Uterus (tissue), 4 donors: ENCODE measurements around the gene PLB1. TPM values are rescaled to one million over a fixed set of nuclear protein-coding genes. Genes with fewer than 3 reads are reported as not detected.
"Not testable (repeated sequence)": the region's sequence is repeated elsewhere in the genome, so short reads cannot be mapped to it uniquely, and the experiment has no call there.

Experiments
- DNase-seq, 2 donors: peaks; one replicate each; pipeline ENCODE4 v3.0.0-alpha.2; 2019 to 2020
- H3K27ac ChIP-seq, 2 donors: fragments of 200-600 bp; sonication (generic); 1 replicate in 1 of 2; 2 replicates in 1 of 2; pipeline ENCODE4 v1.5.1; 2016 to 2018
- H3K27me3 ChIP-seq, 2 donors: fragments of 200-600 bp; sonication (generic); one replicate each; pipeline ENCODE4 v1.5.1; 2018 to 2019; ENCODE audit warnings: control low read depth in 1 of 2
- H3K36me3 ChIP-seq, 2 donors: fragments of 200-600 bp; sonication (generic); one replicate each; pipeline ENCODE4 v1.5.1; 2019; ENCODE audit warnings: control low read depth in 1 of 2
- H3K4me1 ChIP-seq, 2 donors: fragments of 200-600 bp; sonication (generic); one replicate each; pipeline ENCODE4 v1.5.1; 2018 to 2019; ENCODE audit warnings: control low read depth in 1 of 2
- H3K4me3 ChIP-seq, 2 donors: fragments of 200-600 bp; sonication (generic); 1 replicate in 1 of 2; 2 replicates in 1 of 2; pipeline ENCODE4 v1.5.1; 2018 to 2019; ENCODE audit warnings: mild to moderate bottlenecking in 1 of 2
- H3K9me3 ChIP-seq, 2 donors: fragments of 200-600 bp; sonication (generic); one replicate each; pipeline ENCODE4 v1.5.1; 2019; ENCODE audit warnings: control low read depth in 1 of 2
- POLR2A ChIP-seq, 2 donors: fragments of 450-650 bp; IDR thresholded peaks; one replicate each; pipeline ENCODE4 v1.6.1; 2016; ENCODE audit warnings: antibody characterized with exemption in 2 of 2, mild to moderate bottlenecking in 1 of 2, moderate library complexity in 1 of 2
- intact Hi-C: fragments of 100-400 bp; cut with DNase I; formaldehyde crosslinking; loops from one replicate; pipeline ENCODE4 v1.15.1; 2023; ENCODE audit warnings: low total_unique reads
- total RNA-seq, 4 donors: library from RNA; depleted of rRNA in 3 of 4; stranded (reverse); fragments of >200 nt in 3 of 4; gene quantifications; one replicate each; pipeline versions ENCODE4 v1.1.0 to v1.2.4, GENCODE V29; 2014 to 2023
- TF ChIP-seq, protein P1 (sequence below), 4 experiments: fragments of 200-600 bp in 2 of 4; fragments of 450-650 bp in 2 of 4; sonication (generic) in 2 of 4; IDR thresholded peaks; one replicate each; pipeline ENCODE4 v1.5.1; 2016 to 2019; ENCODE audit warnings: antibody characterized with exemption in 4 of 4, mild to moderate bottlenecking in 2 of 4, moderate library complexity in 1 of 4
- donor health status: DM: yes; HTN: yes; CAD: no.

The PLB1 gene
- total RNA-seq, 4 donors from 2014 or later: 2.9 to 12.4 (median 5.2) TPM

GRCh38 chr2:28470759-28471158 lies 25.1 kb upstream of the PLB1 start:
- TF ChIP-seq, protein P1, sequence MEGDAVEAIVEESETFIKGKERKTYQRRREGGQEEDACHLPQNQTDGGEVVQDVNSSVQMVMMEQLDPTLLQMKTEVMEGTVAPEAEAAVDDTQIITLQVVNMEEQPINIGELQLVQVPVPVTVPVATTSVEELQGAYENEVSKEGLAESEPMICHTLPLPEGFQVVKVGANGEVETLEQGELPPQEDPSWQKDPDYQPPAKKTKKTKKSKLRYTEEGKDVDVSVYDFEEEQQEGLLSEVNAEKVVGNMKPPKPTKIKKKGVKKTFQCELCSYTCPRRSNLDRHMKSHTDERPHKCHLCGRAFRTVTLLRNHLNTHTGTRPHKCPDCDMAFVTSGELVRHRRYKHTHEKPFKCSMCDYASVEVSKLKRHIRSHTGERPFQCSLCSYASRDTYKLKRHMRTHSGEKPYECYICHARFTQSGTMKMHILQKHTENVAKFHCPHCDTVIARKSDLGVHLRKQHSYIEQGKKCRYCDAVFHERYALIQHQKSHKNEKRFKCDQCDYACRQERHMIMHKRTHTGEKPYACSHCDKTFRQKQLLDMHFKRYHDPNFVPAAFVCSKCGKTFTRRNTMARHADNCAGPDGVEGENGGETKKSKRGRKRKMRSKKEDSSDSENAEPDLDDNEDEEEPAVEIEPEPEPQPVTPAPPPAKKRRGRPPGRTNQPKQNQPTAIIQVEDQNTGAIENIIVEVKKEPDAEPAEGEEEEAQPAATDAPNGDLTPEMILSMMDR (IDR thresholded peaks at IDR 0.05): no peak
- TF ChIP-seq POLR2A (IDR thresholded peaks at IDR 0.05): no peak

DNA sequence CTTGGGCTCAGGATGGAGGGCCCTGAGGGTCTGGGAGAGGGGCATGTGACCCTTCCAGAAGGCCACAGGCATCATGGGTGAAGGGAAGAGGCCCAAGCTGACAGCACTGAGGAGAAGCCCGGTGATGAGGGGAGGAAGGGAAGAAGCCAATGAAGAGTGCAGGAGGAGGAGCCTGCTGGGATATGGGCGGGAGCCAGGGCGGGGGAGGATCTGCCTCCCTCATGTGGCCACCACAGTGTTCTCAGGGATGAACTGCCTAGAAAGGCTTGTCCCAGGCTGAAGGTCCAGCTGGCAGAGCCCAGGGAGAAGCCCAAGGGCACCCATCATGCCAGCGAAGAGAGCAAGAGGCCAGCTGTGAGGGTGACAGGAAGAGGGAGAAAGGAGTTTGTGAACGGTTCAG lies 24.6 kb upstream of the PLB1 start:
- intact Hi-C loops: no loop called here
- no peaks in the 10 kb centered on the region for H3K4me1 ChIP-seq
- H3K27ac ChIP-seq: no peak overlapping the region
- H3K27me3 ChIP-seq: no peaks in the 10 kb centered on the region
- no peak overlapping the region for H3K4me3 ChIP-seq
- TF ChIP-seq, protein P1 (IDR thresholded peaks at IDR 0.05): no peak
- TF ChIP-seq POLR2A (IDR thresholded peaks at IDR 0.05): no peak
- H3K9me3 ChIP-seq: no peaks in the 10 kb centered on the region
- H3K36me3 ChIP-seq: no peaks in the 10 kb centered on the region
- no peak for DNase-seq

More at GRCh38 chr2:28470759-28471158, 25.1 kb upstream of the PLB1 start:
- H3K4me3 ChIP-seq: no peak overlapping the region
- no peak overlapping the region for H3K27ac ChIP-seq
- no peaks in the 10 kb centered on the region for H3K36me3 ChIP-seq
- intact Hi-C loops: no loop called here
- H3K9me3 ChIP-seq: no peaks in the 10 kb centered on the region
- no peaks in the 10 kb centered on the region for H3K27me3 ChIP-seq
- no peak for DNase-seq
- no peaks in the 10 kb centered on the region for H3K4me1 ChIP-seq

DNA sequence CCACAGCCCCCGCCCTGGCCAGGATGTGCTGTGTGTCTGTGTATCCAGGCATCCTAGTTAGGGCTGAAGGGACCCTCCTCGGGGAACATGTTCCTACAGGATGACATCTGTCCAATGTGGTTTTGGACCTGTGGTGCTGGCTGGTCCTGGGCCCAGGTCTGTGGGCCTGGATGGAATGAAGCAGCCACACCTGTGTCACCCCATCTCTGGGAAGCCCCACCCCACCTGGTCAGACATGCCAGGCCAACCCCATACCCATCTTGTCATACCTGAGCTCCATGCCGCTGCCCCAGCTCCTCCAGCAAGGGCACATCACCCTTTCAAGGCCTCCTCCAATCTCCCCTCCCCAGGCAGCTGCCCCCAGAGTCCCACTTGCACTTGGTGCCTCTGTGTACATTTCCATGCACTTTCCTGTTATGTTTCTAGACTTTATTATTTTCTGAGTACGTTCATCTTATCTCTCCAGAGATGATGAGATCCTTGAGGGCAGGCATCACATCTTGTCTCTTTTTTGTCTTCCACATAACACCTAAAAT lies 24.1 kb upstream of the PLB1 start:
- Histone ChIP-seq H3K4me3 (no peak overlapping the region), H3K36me3 (no peaks in the 10 kb centered on the region), H3K9me3 (no peaks in the 10 kb centered on the region), H3K4me1 (no peaks in the 10 kb centered on the region), H3K27me3 (no peaks in the 10 kb centered on the region), H3K27ac (no peak overlapping the region)
- TF ChIP-seq, protein P1 (IDR thresholded peaks at IDR 0.05): no peak
- TF ChIP-seq POLR2A (IDR thresholded peaks at IDR 0.05): no peak
- intact Hi-C loops: no loop called here
- no peak for DNase-seq

GRCh38 chr2:28472641-28473040 lies 23.2 kb upstream of the PLB1 start:
- H3K36me3 ChIP-seq, H3K27me3 ChIP-seq, H3K4me3 ChIP-seq, H3K27ac ChIP-seq, H3K4me1 ChIP-seq, intact Hi-C loops, DNase-seq, H3K9me3 ChIP-seq: not testable (repeated sequence)

DNA sequence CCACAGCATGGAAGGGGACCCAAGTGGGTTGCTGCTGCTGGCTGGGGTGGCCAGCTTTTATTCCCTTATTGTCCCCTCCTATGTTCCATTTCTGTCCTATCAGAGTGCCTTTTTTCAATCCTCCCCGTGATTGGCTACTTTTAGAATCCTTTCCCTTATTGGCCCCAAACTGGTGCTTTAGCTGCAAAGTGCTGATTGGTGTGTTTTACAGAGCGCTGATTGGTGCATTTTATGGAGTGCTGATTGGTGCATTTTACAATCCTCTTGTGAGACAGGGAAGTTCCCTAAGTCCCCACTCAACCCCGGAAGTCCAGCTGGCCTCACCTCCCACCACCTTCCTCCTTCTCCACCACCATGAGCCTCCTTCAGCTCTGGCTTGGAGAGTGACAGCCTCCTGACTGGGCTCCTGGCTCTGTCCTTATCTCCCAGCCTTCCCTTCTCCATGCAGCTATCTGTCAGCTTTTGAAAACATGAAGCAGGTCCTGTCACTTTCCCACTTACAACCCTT lies 20.7 kb upstream of the PLB1 start:
- intact Hi-C loops: no loop called here
- no peak overlapping the region for H3K27ac ChIP-seq
- no peak overlapping the region for H3K4me3 ChIP-seq
- H3K27me3 ChIP-seq: no peaks in the 10 kb centered on the region
- H3K9me3 ChIP-seq: no peaks in the 10 kb centered on the region
- no peak for TF ChIP-seq POLR2A (IDR thresholded peaks at IDR 0.05)
- TF ChIP-seq, protein P1 (IDR thresholded peaks at IDR 0.05): no peak
- no peak for DNase-seq
- no peaks in the 10 kb centered on the region for H3K36me3 ChIP-seq
- H3K4me1 ChIP-seq: no peaks in the 10 kb centered on the region

DNA sequence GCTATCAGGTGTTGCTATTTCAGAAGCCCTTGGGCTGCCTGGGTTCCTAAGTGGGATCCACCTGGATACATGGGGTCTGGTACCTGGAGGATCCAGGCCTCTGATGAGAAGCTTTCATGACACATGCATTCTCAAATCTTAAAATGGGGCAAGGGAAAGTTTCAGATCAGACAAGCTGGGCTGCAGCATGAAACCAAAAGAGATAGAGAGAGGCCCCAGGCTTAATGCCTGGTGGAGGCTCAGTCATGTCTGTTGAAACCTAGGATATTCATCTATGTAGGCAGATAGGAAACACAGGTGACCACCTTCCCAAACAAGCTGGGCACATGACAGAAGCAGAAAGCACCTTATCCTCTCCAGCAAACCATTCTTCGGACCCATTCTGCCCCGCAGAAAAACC lies 18.8 kb upstream of the PLB1 start:
- intact Hi-C loops: no loop called here
- no peaks in the 10 kb centered on the region for H3K27me3 ChIP-seq
- no peaks in the 10 kb centered on the region for H3K4me1 ChIP-seq
- no peak for DNase-seq
- no peak overlapping the region for H3K27ac ChIP-seq
- no peak overlapping the region for H3K4me3 ChIP-seq
- TF ChIP-seq, protein P1 (IDR thresholded peaks at IDR 0.05): no peak
- TF ChIP-seq POLR2A (IDR thresholded peaks at IDR 0.05): no peak
- no peaks in the 10 kb centered on the region for H3K9me3 ChIP-seq
- H3K36me3 ChIP-seq: no peaks in the 10 kb centered on the region
